Activated CD8-positive, alpha-beta memory T cell treated with anti-CD3 and anti-CD28 coated beads, Interleukin-2, amount 50 U/mL, for 1 hour (primary cell): ENCODE results near the gene GPRC5D.

Experiments
- DNase-seq: peaks from one replicate; pipeline ENCODE4 v3.0.0-alpha.2; 2020; ENCODE audit errors: extremely low read depth

Gene GPRC5D

DNA sequence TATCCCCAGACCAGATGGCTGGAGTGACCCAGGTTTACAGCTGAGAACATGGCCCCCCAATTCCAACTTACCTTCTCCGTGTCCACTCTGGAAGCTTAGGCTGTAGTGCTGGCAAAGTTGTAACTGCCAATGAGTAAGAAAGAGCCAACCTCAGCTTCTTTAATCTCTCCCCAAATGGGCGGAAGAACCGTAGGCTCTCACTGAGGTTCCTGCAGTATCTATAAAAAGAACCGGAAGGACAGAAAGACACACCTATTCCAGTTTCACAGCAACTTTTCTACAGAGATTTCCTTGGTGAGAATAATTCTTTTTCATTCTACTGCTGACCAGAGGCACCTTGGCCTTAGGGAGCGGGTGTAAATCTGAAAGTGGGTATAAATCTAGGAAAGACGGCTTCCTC, at the start of gene GPRC5D:
Gene GPRC5D, minus strand, starts transcription at position 135 of the 400 bp plus-strand sequence. CDS start 1,786 bp downstream, outside the sequence.
- no peak for DNase-seq

DNA sequence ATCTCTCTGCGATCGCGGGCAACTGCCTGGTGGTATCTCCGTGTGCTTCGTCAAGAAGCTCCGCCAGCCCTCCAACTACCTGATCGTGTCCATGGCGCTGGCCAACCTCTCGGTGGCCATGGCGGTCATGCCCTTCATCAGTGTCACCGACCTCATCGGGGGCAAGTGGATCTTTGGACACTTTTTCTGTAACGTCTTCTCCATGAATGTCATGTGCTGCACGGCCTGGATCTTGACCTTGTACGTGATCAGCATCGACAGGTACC, 49.7 kb upstream of the GPRC5D start:
- no peak for DNase-seq

DNA sequence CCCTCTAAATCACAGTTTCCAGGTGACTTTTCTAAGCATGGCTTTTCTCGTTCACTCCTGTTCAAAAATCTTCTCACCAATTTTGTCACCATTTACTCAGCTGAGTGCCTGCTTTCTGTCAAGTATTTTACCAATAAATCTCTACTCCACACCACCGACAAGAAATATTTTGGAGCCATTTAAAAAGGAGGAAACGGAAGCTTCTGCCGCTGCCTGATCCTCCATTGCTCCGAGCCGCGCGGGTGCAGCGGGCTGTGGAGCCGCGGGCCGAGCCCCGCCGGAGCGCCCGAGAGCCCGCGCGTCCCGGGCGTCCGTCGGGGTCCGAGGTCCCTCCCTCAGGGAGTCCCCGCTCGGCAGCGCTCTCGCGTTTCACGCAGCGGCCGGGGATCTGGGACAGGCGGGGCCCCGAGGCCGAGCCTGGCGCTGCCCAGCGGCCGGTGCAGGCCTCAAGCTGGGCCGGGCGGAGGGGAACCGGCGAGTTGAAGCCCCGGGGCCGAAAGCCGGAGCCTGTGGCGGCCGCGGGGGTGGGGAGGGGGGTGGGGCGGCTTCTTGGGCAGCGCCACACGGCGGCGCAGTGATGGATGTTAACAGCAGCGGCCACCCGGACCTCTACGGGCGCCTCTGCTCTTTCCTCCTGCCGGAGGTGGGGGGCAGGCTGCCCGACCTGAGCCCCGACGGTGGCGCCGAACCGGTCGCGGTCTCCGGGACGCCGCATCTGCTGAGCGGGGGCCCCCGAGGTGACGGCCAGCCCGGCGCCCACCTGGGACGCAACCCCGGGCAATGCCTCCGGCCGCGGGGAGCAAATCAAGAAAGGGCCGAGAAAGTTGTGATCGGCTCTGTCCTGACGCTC, 49.2 kb upstream of the GPRC5D start:
- no peak for DNase-seq

DNA sequence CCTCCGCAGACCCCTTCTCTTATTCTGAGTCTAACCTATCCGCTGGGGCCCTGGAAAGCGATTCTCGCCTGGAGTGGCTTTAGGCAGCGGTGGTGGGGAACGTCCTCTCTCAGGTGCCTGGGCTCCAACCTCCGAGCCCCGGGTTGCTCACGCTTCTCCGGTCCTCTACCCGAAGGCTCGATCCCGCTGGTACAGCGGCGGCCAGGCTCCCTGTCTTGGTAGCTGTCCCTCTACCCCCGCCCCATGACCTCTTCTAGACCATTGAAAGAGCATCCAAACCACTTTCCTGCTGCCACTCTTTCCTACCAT, 48.6 kb upstream of the GPRC5D start:
- DNase-seq: peak; percentile 12

DNA sequence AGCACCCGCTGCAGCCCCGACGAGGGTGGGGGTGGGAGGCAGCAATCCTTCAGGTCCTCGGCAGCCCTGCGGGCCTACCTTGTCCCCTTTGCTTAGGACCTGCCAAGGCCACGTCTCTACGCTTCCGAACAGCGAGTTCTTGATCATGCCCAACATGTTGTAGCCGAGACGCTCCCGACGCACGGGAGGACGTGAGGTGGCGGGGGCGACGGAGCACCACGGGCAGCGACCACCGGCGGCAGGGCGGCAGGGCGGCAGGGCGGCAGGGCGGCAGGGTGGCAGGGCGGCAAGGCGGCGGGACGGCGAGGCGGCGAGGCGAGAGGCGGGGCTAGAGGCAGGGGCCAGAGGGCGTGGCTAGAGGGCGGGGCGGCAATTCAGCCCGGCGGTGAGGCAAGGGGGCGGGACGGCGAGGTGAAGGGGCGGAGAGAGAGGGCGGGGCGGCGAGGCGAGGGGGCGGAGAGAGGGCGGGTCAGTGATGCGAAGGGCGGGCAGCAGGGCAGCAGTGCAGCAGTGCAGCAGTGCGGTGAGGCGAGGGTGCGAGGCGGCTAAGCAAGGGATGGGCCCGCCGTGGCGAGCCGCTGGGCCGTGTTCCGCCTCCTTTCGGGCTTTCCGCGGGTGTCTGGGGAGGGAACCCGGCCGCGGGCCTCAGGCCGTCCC, 48.1 kb upstream of the GPRC5D start, which contains the start of gene HEBP1:
Gene HEBP1, minus strand, starts transcription at position 307 of the 657 bp plus-strand sequence. Its CDS starts 151 bp downstream, at position 156.
- peak; percentile 83 for DNase-seq

DNA sequence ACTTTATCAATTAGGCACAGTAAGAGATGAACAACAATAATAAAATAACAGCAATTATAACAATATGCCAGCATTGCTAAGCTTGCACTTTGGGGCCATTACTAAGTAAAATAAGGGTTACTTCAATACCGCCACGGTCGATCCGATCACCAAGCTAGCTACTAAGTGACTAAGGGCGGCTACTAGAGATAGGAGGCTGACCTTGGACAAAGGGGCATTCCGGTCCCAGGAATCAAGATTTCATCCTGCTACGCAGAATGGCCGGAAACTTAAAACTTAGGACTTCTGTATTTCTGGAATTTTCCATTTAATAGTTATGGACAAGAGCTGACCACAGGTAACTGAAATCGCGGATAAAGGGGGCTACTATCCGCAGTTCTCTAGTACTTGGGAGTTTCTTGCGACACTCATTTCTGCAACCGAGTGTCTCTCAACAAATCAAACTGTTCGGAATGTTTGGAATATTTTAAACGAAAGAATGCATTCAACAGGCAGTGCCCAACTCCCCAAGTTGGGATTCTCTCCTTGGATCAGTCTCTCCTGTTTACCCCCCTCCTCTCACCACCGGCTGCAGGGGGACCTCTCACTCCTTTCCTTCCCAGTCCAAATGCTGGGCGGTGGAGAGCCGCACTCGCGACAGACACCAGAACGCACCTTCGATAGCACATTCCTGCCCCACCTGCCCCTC, 47.4 kb upstream of the GPRC5D start:
- DNase-seq: no peak

DNA sequence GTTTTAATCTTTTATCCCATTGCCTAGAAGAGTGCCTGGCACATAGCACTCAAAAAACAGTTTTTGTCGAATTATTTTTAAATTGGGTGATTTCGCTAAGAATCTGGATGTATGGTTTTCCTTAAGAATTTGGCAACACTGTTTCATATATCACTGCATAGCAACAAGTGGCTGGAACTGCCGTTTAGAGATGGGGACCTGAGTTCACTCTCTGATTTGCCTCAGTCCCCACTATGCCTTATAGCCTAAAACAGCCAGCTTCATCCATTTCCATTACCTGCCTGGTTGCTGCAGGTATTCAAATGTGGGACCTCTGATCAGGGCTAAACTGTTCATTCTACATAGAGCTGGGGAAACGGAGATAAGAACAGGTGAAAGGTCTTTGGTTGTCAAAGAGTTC, 46.3 kb upstream of the GPRC5D start:
- DNase-seq: no peak

DNA sequence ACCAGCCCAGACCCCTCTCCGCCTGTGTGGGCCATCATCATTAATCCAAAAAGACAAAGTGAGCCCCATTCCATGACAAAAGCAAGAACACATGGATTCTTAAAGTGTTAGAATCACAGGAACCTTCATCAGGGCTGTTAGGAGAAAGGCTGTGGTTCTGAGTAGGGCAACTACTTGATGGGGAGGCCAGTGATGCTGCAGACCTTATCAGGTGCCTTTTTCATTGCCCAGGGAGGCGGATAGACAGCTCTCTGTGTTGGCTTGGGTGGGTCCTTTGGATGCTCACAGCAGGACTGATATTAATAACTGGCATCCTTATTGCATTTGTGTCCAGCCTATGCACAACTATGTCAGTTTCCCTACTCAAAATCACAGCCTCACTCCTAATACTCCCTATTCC, 45.8 kb upstream of the GPRC5D start:
- no peak for DNase-seq

DNA sequence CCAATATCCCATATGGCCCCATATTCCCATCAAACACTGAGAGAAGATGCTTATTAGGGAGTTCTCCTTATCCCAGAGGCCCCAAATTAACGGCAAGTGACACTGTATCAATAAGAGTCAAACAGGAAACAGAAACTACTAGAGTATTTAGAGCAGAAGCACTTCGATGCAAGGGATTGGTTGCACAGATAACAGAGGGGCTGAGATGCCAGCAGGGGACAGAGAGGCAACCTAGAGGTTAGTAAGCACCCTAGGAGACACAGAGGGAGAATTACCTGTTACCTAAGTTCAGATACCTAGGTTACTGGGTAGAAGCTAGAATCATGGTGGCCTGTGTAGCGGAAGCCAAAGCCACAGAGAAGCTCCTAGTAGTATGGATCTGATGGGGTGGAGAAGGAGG, 45.2 kb upstream of the GPRC5D start:
- no peak for DNase-seq

DNA sequence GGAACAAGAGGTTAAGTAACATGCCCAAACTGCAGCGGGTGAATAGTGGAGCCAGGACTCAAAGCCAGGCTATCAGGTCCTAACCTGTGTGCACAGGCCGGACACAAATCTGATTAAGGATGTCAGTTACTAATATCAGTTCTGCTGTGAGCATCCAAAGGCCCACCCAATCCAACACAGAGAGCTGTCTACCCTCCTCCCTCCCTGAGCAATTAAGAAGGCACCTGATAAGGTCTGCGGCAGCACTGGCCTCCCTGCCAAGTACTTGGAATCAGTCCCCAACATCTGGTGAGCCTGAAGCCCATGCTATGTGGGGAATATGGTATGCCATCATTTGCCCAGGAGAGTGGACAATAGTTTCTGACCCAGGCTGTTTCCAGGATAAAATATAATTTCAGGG, 44.2 kb upstream of the GPRC5D start:
- no peak for DNase-seq

DNA sequence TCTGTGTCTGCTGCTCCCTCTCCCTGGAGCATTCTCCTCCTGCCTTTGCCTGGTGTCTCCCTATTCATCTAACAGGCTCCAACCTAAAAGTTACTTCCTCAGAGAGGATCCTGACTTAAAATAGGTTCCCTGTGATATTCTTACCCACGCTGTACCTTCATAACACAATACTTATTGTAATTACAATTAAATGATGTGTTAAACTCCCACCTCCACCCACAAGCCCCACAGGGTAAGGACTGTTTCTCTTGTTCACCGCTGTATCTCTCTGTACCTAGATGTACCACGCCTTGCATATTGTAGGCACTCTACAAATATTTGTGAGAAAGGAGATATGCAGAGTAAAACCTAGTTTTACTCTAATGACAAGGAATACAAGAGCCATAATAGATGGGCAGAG, 43.1 kb upstream of the GPRC5D start:
- no peak for DNase-seq

DNA sequence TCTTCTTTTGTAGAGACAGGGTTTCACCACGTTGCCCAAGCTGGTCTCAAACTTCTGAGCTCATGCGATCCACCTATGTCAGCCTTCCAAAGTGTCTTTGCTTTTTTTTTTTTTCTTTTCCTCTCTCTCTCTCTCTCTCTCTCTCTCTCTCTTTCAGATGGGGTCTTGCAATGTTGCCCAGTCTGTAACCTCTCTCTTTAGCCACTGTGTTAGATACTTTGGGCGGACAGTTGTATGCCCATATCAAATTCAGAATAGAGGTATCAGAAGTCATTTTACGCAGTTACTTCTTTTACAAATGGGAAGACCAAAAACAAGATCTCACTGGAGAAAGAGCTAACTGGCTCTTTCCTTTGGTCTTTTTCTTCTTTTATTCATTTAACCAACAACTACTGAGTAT, 41.4 kb upstream of the GPRC5D start:
- DNase-seq: no peak

DNA sequence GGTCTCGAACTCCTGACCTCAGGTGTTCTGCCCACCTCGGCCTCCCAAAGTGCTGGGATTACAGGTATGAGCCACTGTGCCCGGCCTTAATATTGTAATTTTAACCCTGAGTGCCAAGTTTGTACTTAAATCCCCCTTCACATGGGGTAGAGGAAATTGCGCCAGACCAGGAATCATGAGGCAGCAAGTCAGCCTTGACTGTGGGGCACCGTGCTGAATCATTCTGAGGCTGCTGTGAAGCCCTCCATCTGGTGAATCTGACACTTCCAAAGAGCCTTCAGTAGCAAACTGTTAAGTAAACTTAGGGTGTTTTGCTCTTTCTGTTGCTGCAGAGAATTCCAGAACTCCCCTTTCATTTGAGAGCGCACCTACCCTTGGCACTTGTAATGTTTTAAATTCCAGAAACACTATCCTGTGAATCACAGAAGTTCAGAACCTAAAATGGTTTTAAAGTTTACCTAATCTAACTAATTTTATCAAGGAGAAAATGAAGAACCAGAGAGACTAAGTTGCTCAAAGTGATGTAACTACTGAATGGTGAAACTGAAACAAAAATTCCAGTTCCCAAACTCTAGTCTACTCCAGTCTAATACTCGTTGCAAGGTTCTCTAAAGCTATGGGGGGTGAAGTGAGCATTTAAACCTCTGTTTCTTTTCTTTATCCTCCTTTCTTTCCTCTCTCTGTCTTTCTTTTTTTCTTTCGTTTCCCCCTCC, 40.6 kb upstream of the GPRC5D start:
- no peak for DNase-seq

DNA sequence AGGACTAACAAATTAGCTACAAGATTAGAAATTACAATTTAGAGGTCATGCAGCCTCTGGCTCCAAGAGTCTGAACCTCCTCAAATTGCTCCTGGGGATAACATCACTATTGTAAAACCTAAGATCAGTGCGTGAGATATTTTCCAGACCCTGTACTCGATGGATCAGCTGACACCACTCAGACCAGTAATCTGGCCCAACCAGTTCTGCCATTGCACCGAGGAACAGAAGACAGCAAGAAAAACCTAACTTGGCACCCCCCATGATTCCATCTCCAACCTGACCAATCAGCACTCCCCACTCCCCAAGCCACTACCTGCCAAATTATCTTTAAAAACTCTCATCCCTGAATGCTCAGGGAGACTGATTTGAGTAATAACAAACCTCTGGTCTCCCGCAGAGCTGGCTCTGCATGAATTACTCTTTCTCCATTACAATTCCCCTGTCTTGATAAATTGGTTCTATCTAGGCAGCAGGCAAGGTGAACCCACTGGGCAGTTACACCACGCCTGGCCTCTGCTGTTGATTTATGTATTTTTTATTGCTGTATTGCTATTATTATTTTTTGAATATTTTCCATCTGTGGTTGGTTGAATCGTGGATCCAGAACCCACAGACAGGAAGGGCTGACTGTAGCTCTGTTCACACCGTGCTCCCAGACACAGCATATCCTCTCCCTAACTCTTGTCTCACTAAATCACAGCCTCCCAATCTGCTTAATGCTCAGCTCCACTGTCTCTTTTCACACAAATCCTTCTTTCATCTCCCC, 38.9 kb upstream of the GPRC5D start:
- DNase-seq: no peak

DNA sequence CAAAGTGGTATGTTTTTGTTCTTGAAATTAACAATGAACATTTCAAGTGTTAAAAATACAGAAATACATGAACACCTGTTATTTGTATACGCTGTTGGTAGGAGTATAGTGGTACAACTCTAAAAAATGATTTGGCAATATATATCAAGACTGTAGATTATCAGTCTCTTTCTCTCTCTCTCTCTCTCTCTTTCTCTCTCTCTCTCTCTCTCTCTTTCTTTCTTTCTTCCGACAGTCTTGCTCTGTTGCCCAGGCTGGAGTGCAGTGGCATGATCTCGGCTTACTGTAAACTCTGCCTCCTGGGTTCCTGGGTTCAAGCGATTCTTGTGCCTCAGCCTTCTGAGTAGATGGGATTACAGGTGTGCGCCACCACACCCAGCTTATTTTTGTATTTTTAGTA, 35.5 kb upstream of the GPRC5D start:
- no peak for DNase-seq

DNA sequence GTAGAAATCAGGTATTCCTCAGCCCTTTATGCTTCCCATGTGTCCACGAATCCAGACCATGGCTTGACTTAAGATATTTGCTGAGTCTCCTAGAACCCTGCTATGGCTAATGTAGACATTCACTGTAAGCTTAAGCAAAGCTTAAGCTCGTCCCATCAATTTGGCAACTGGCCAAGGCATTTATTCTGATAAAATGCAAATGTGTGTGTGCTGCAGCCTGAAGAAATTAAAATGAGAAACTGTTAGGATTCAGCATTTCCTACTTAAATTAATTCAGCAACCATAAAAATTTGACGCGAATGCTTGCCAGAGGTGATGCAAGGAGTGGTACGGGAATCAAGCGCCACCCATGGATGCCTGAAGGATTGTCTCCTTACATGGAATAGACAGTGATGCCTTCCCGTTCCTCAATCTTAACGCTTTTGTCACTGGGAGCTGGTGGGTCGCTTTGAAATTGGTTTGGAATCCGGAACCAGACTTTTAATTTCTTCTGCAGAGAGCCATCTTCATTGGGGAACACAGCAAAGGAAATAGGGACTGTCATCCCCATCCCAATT, 34.9 kb upstream of the GPRC5D start:
- no peak for DNase-seq

DNA sequence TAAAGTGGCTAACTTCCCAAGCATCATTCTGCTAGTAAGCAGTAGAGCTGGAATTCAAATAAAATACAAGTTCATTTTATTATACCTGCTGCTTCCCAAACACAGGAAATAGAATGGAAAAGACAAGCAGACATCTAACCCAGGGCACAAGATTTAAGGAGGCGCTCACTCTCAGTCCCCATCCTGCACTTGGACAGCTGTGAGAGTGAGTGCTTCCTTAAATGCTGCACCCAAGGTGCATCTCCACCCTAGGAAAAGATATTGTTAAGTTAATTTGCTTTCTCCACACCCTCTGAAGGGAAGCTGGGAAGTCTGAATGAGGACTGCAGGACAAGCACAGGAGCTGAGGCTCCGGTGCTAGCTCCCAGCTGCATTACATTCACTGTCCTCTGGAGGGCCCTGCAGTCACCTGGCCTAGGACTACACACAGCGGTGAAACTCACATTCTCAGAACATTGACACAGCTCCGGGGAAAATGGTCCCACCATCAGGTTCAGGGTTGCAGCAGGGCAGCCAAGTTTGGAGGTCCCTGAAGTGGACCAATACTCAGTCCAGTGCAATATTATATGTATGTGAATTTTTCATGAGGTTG, 33.9 kb upstream of the GPRC5D start:
- no peak for DNase-seq

DNA sequence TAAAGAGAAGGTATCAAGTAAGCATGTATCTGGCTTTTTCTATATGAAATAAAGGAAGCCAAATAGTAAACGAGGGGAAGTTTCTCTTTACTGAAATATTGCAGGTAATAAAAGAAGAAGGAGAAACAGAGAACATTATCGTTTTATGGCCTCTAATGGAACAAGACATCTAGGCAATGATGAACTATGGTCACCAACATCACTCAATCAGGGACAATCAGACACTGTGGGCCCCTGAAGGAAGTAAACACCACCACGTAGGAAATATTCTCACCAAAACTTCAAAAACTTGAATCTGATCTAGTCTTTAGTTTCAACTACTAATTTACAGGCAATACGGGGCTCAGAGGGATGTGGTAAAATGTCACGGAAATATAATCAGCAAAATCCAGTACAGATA, 32.2 kb upstream of the GPRC5D start:
- no peak for DNase-seq

DNA sequence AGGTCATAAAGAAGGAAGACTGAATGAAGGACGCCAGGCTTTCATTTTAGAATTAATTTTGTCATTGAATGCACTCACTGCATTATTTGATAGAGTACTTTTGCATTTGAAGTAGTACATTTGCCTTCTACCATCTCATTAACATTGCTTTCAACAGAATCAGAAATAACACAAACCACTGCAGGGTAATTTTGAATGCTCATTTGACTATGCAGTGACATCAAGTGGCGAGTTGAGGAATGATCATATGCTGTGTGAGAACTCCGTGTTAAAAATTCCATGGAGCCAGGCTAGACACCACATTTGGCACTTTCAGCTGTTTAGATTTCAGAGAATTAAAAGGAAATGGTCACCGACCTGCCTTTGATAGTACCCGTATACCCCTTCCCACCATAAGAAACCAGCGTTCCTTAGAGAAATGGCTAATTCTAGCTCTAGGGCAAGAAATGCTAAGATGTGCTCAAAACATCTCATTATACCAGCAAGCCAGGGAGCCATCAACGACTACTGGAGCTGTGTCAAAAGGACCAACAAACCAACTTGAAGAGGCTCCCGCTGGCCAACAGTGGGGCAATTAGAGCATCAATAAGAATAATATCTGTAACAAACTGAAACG, 31.6 kb upstream of the GPRC5D start:
- no peak for DNase-seq

DNA sequence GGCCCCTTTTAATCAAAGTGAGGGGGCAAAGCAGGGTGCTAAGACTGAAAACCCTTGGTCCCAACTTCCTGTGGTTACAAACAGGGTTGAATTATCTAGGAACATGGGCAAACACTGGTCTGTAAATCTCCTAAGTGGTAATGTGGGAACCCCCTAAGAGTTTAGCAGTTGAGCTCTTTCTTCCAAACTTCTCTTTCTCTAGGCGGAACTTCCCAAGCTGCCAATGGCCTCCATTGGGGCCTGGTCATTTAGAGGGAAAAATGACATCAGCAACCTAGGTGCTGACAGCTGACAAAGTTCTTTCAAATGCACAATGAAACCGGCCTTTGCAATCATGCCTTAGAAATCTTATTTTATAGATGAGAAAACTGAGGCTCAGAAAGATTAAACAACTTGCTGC, 30.4 kb upstream of the GPRC5D start:
- DNase-seq: no peak
